ENCODE measurements around the gene MCC. TPM values are rescaled to one million over a fixed set of nuclear protein-coding genes. Genes with fewer than 3 reads are reported as not detected.

Gene MCC
- total and polyA plus RNA-seq, 2 of the 4 experiments (the other 2 are of a cell fraction): 5.0 to 20.6 TPM

DNA sequence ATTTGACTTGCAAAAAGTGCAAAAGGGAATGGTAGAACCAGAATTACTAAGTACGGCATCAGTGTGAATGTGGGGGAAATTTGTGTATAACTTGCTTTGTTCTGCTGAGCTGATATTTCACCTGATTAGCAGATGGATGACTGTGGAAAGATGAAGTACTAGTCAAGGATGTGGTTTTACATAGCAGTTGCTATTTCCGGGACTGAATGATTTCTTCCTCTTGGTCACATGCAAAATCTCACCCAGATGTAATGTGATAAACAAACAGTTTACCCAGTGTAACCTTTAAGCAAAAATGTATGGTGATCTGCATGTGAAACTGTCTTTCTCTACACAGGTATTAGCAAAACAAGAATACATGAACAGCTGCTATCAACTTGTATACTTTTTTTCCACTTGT, 465.6 kb downstream of the MCC start:
- BruUV-seq (replicated peaks): no TSS peak
- peaks cover 22% of the 10 kb centered on the region for H3K36me3 ChIP-seq (ENCODE audit: control insufficient read depth, insufficient read depth, low read length)

More for the DNA sequence above, 465.6 kb downstream of the MCC start:
- H3K4me3 ChIP-seq (ENCODE audit: insufficient read depth, low read depth, low read length): no peak overlapping the region
- no peak overlapping the region for H2AK5ac ChIP-seq (ENCODE audit: low read depth, low read length)
- DNase-seq: peak; percentile 37
- no peak for ATAC-seq (ENCODE audit: low read depth)
- no peak overlapping the region for H2BK20ac ChIP-seq (ENCODE audit: low read depth, low read length)
- no peak overlapping the region for H3K9ac ChIP-seq (ENCODE audit: low read depth, low read length)
- POLR2A ChIA-PET (ENCODE audit: unreplicated experiment): no interaction called here
- H2BK15ac ChIP-seq (ENCODE audit: low read depth, low read length): no peak overlapping the region
- intact Hi-C loops (cut with micrococcal nuclease) (no loop called here), dilution Hi-C loops (cut with HindIII; ENCODE audit: low sequenced_read_pairs, unreplicated experiment) (no loop called here), in situ Hi-C loops (cut with MboI; ENCODE audit: low sequenced_read_pairs) (no loop called here)
- H4K5ac ChIP-seq (ENCODE audit: low read depth, low read length): no peak overlapping the region
- H2BK120ac ChIP-seq (ENCODE audit: low read depth, low read length): no peak overlapping the region
- peaks cover 7% of the 10 kb centered on the region for H3K4me1 ChIP-seq (ENCODE audit: control insufficient read depth, insufficient read depth, low read length)
- no peak overlapping the region for H2BK5ac ChIP-seq (ENCODE audit: low read depth, low read length, poor library complexity, severe bottlenecking)
- H4K8ac ChIP-seq (ENCODE audit: low read depth in 2 of 2, low read length in 2 of 2): no peak overlapping the region
- H3K27me3 ChIP-seq (ENCODE audit: control insufficient read depth, insufficient read depth, low read length): no peaks in the 10 kb centered on the region
- no peak overlapping the region for H3K23ac ChIP-seq (ENCODE audit: low read depth, low read length)
- CTCF ChIA-PET: interaction anchor here (0.7 kb wide), 1 partner anchor 314 kb away, joined by 3 read pairs; no protein-coding TSS in a partner anchor
- no peaks in the 10 kb centered on the region for H4K20me1 ChIP-seq (ENCODE audit: insufficient read depth, low read length)
- no peak overlapping the region for H2AFZ ChIP-seq (replicated peaks; ENCODE audit: low read length, poor library complexity)
- 100% methylated on average over 1 of the region's 2 CpGs; no CpG with 5 or more reads in 1 of the 2 experiments for WGBS, 2 experiments (ENCODE audit: extremely low coverage in 2 of 2, insufficient read length in 1 of 2)
- peaks cover 19 to 31% of the 10 kb centered on the region in 2 experiments; a peak in 3 of 4 replicates for H3K79me1 ChIP-seq (ENCODE audit: low read depth in 1 of 2, low read length in 2 of 2)
- peaks cover 11% of the 10 kb centered on the region for H3K9me1 ChIP-seq (ENCODE audit: insufficient read depth, low read length)
- H3K56ac ChIP-seq (ENCODE audit: extremely low read depth, insufficient read depth, low read length): no peak overlapping the region
- no peak overlapping the region for H3K18ac ChIP-seq (ENCODE audit: low read depth, low read length)
- H3K4me2 ChIP-seq (ENCODE audit: low read depth, low read length): no peak overlapping the region
- no peak overlapping the region; the same call in 1 of the 2 replicates for H3K14ac ChIP-seq (replicated peaks; ENCODE audit: low read depth, low read length)
- no peak overlapping the region for H4K91ac ChIP-seq (ENCODE audit: insufficient read depth, low read depth, low read length)
- no peak overlapping the region for H3K4ac ChIP-seq (ENCODE audit: low read depth, low read length)
- no peak for TF ChIP-seq RAD21 (IDR thresholded peaks at IDR 0.05; ENCODE audit: low read length)
- TF ChIP-seq MAZ (IDR thresholded peaks at IDR 0.05; ENCODE audit: borderline replicate concordance, low read depth, low read length): no peak
- no peak for TF ChIP-seq RFX5 (IDR thresholded peaks at IDR 0.05; ENCODE audit: low read depth, low read length)
- TF ChIP-seq RCOR1 (IDR thresholded peaks at IDR 0.05; ENCODE audit: insufficient replicate concordance, low read length): no peak
- TF ChIP-seq, protein P1, sequence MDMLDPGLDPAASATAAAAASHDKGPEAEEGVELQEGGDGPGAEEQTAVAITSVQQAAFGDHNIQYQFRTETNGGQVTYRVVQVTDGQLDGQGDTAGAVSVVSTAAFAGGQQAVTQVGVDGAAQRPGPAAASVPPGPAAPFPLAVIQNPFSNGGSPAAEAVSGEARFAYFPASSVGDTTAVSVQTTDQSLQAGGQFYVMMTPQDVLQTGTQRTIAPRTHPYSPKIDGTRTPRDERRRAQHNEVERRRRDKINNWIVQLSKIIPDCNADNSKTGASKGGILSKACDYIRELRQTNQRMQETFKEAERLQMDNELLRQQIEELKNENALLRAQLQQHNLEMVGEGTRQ (IDR thresholded peaks at IDR 0.05; ENCODE audit: low read depth, low read length): no peak
- no peak for TF ChIP-seq NFE2L2 (IDR thresholded peaks at IDR 0.05; ENCODE audit: low read depth, low read length)
- TF ChIP-seq, protein P2, sequence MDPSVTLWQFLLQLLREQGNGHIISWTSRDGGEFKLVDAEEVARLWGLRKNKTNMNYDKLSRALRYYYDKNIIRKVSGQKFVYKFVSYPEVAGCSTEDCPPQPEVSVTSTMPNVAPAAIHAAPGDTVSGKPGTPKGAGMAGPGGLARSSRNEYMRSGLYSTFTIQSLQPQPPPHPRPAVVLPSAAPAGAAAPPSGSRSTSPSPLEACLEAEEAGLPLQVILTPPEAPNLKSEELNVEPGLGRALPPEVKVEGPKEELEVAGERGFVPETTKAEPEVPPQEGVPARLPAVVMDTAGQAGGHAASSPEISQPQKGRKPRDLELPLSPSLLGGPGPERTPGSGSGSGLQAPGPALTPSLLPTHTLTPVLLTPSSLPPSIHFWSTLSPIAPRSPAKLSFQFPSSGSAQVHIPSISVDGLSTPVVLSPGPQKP (IDR thresholded peaks at IDR 0.05; ENCODE audit: borderline replicate concordance, low read depth, low read length): no peak
- no peak for TF ChIP-seq POLR2A (IDR thresholded peaks at IDR 0.05; ENCODE audit: low read depth, low read length)
- TF ChIP-seq BHLHE40 (IDR thresholded peaks at IDR 0.05; ENCODE audit: low read depth, low read length): no peak
- no peak for TF ChIP-seq MAFK (IDR thresholded peaks at IDR 0.05; ENCODE audit: low read depth, low read length)
- no peak for TF ChIP-seq CEBPB (IDR thresholded peaks at IDR 0.05; ENCODE audit: low read depth, low read length)
- H3K9me3 ChIP-seq (ENCODE audit: control insufficient read depth, insufficient read depth, low read length): no peaks in the 10 kb centered on the region
- H3K27ac ChIP-seq (ENCODE audit: insufficient read depth, low read length): no peak overlapping the region
- H2AK9ac ChIP-seq (replicated peaks; ENCODE audit: low read depth, low read length, poor library complexity): no peak overlapping the region
